GM18868 (cell line): ENCODE data around the gene UBE2O.
"Not testable (repeated sequence)": the region's sequence is repeated elsewhere in the genome, so short reads cannot be mapped to it uniquely, and the experiment has no call there.

ENCODE experiments used
- ATAC-seq: cut with Tn5 transposase; IDR thresholded peaks from one replicate; pipeline ENCODE4 v1.9.1; 2021; ENCODE audit warnings: mild to moderate bottlenecking, moderate library complexity; ENCODE audit not compliant: unreplicated experiment

The UBE2O gene

GRCh38 chr17:76356803-76357456 lies 96.0 kb downstream of the UBE2O start:
- no peak for ATAC-seq

- ATAC-seq = no peak
Measured at GRCh38 chr17:76354747-76355310, 98.1 kb downstream of the UBE2O start.

- ATAC-seq = peak; percentile 4
Measured at GRCh38 chr17:76354317-76354729, 98.6 kb downstream of the UBE2O start.

GRCh38 chr17:76353599-76354316 lies 99.2 kb downstream of the UBE2O start, which contains the start of gene PRPSAP1:
Gene PRPSAP1, minus strand, starts transcription at chr17:76353916. Its CDS starts 213 bp downstream, at chr17:76353703.
- ATAC-seq = peak; percentile 81

- peak; percentile 6 for ATAC-seq
Measured at GRCh38 chr17:76353004-76353598, 99.9 kb downstream of the UBE2O start.

GRCh38 chr17:76351526-76352071 lies 101.4 kb downstream of the UBE2O start:
- no peak for ATAC-seq

GRCh38 chr17:76350463-76350862 lies 102.5 kb downstream of the UBE2O start:
- ATAC-seq = no peak

- not testable (repeated sequence) for ATAC-seq
Measured at GRCh38 chr17:76346936-76347335, 106.0 kb downstream of the UBE2O start.

- ATAC-seq = no peak
Measured at GRCh38 chr17:76345377-76345974, 107.5 kb downstream of the UBE2O start.

- no peak for ATAC-seq
Measured at GRCh38 chr17:76343106-76343505, 109.8 kb downstream of the UBE2O start.

- no peak for ATAC-seq
Measured at GRCh38 chr17:76341301-76341700, 111.7 kb downstream of the UBE2O start.
